GM19238 (cell line): ENCODE data around the gene ANKK1.

Source experiments
- DNase-seq: peaks from one replicate; pipeline ENCODE4 v3.0.0; 2011; ENCODE audit warnings: low spot score; ENCODE audit not compliant: insufficient read length

The ANKK1 gene

GRCh38 chr11:113387605-113388211 lies at the start of gene ANKK1:
Gene ANKK1, plus strand, starts transcription at chr11:113387779. Its CDS starts 106 bp downstream, at chr11:113387885.
- DNase-seq, result no peak

- DNase-seq, result no peak
Measured at GRCh38 chr11:113338730-113339129, 48.8 kb upstream of the ANKK1 start.

- DNase-seq, result no peak
Measured at GRCh38 chr11:113339929-113340589, 47.5 kb upstream of the ANKK1 start.

GRCh38 chr11:113341388-113342165 lies 46.0 kb upstream of the ANKK1 start:
- DNase-seq, result no peak

GRCh38 chr11:113345978-113346377 lies 41.6 kb upstream of the ANKK1 start:
- DNase-seq, result no peak

GRCh38 chr11:113349528-113349927 lies 38.1 kb upstream of the ANKK1 start:
- no peak for DNase-seq

GRCh38 chr11:113350336-113351067 lies 37.1 kb upstream of the ANKK1 start:
- DNase-seq, result no peak

GRCh38 chr11:113351068-113351450 lies 36.5 kb upstream of the ANKK1 start:
- no peak for DNase-seq

- DNase-seq, result no peak
Measured at GRCh38 chr11:113351480-113351879, 36.1 kb upstream of the ANKK1 start.

GRCh38 chr11:113356203-113356602 lies 31.4 kb upstream of the ANKK1 start:
- DNase-seq, result no peak

GRCh38 chr11:113363406-113363805 lies 24.2 kb upstream of the ANKK1 start:
- no peak for DNase-seq

- DNase-seq, result no peak
Measured at GRCh38 chr11:113363996-113364641, 23.5 kb upstream of the ANKK1 start.

GRCh38 chr11:113365895-113366294 lies 21.7 kb upstream of the ANKK1 start:
- no peak for DNase-seq

GRCh38 chr11:113369411-113369810 lies 18.2 kb upstream of the ANKK1 start:
- DNase-seq, result no peak

- DNase-seq, result no peak
Measured at GRCh38 chr11:113370634-113371033, 16.9 kb upstream of the ANKK1 start.

- no peak for DNase-seq
Measured at GRCh38 chr11:113372309-113372708, 15.3 kb upstream of the ANKK1 start.

GRCh38 chr11:113373306-113373705 lies 14.3 kb upstream of the ANKK1 start:
- no peak for DNase-seq

- DNase-seq, result no peak
Measured at GRCh38 chr11:113373981-113374560, 13.5 kb upstream of the ANKK1 start.

- DNase-seq, result no peak
Measured at GRCh38 chr11:113375402-113375801, 12.2 kb upstream of the ANKK1 start.

- DNase-seq, result no peak
Measured at GRCh38 chr11:113376156-113376555, 11.4 kb upstream of the ANKK1 start.
